ENCODE results near the gene PRKG1.
A peak's percentile ranks its signal among the peaks of the same experiment; 100 is the strongest.
"Not testable (repeated sequence)": the region's sequence is repeated elsewhere in the genome, so short reads cannot be mapped to it uniquely, and the experiment has no call there.

Gene PRKG1

GRCh38 chr10:51672039-51672535 is 597.8 kb downstream of the PRKG1 start:
- no peak for DNase-seq

GRCh38 chr10:51675088-51675487 is 600.8 kb downstream of the PRKG1 start:
- DNase-seq: no peak

GRCh38 chr10:51679841-51680240 is 605.6 kb downstream of the PRKG1 start:
- DNase-seq: no peak

- no peak for DNase-seq
Measured at GRCh38 chr10:51683031-51683691, 608.9 kb downstream of the PRKG1 start.

GRCh38 chr10:51685768-51686167 is 611.5 kb downstream of the PRKG1 start:
- no peak for DNase-seq

- no peak for DNase-seq
Measured at GRCh38 chr10:51687296-51687695, 613.0 kb downstream of the PRKG1 start.

GRCh38 chr10:51688826-51689225 is 614.5 kb downstream of the PRKG1 start:
- not testable (repeated sequence) for DNase-seq

- DNase-seq: no peak
Measured at GRCh38 chr10:51689536-51689935, 615.2 kb downstream of the PRKG1 start.

GRCh38 chr10:51691135-51691534 is 616.8 kb downstream of the PRKG1 start:
- DNase-seq: no peak

GRCh38 chr10:51694086-51694768 is 619.9 kb downstream of the PRKG1 start:
- no peak for DNase-seq

- DNase-seq: no peak
Measured at GRCh38 chr10:51696251-51696650, 622.0 kb downstream of the PRKG1 start.

GRCh38 chr10:51698473-51699063 is 624.3 kb downstream of the PRKG1 start:
- DNase-seq: no peak

GRCh38 chr10:51699145-51699474 is 624.8 kb downstream of the PRKG1 start:
- DNase-seq: no peak

- peak; percentile 50 for DNase-seq
Measured at GRCh38 chr10:51699475-51700227, 625.4 kb downstream of the PRKG1 start, which contains the start of gene CSTF2T. Gene CSTF2T (minus strand): TSS chr10:51699595. CDS start chr10:51699549, 46 bp downstream.

- no peak for DNase-seq
Measured at GRCh38 chr10:51700228-51700817, 626.0 kb downstream of the PRKG1 start.

- DNase-seq: no peak
Measured at GRCh38 chr10:51705774-51706173, 631.5 kb downstream of the PRKG1 start.

- no peak for DNase-seq
Measured at GRCh38 chr10:51706225-51706624, 631.9 kb downstream of the PRKG1 start.

GRCh38 chr10:51707392-51707791 is 633.1 kb downstream of the PRKG1 start:
- DNase-seq: no peak

- DNase-seq: no peak
Measured at GRCh38 chr10:51707821-51708424, 633.6 kb downstream of the PRKG1 start.

GRCh38 chr10:51708609-51709008 is 634.3 kb downstream of the PRKG1 start:
- DNase-seq: no peak

- DNase-seq: no peak
Measured at GRCh38 chr10:51709324-51709972, 635.2 kb downstream of the PRKG1 start.

GRCh38 chr10:51711519-51711891 is 637.2 kb downstream of the PRKG1 start:
- DNase-seq: no peak

All from activated gamma-delta T cell (primary cell).